GM19328 (cell line): ENCODE results near the gene RGL1.
"Not testable (repeated sequence)": the region's sequence is repeated elsewhere in the genome, so short reads cannot be mapped to it uniquely, and the experiment has no call there.

Experiments
- ATAC-seq: cut with Tn5 transposase; IDR thresholded peaks from one replicate; pipeline ENCODE4 v1.9.1; 2021; ENCODE audit warnings: mild to moderate bottlenecking, moderate library complexity; ENCODE audit not compliant: unreplicated experiment

RGL1 gene

GRCh38 chr1:183804916-183805841 lies at the start of gene RGL1:
RGL1 (plus strand) TSS chr1:183805120; CDS start chr1:183805298, 178 bp downstream.
- peak; percentile 60 for ATAC-seq

GRCh38 chr1:183756326-183756725 lies 48.6 kb upstream of the RGL1 start:
- ATAC-seq, result no peak

- no peak for ATAC-seq
Observed at GRCh38 chr1:183757061-183757460, 47.9 kb upstream of the RGL1 start.

GRCh38 chr1:183758913-183759312 lies 46.0 kb upstream of the RGL1 start:
- ATAC-seq, result no peak

- ATAC-seq, result no peak
Observed at GRCh38 chr1:183760661-183761060, 44.3 kb upstream of the RGL1 start.

GRCh38 chr1:183761871-183762270 lies 43.0 kb upstream of the RGL1 start:
- ATAC-seq, result no peak

- not testable (repeated sequence) for ATAC-seq
Observed at GRCh38 chr1:183762856-183763255, 42.1 kb upstream of the RGL1 start.

GRCh38 chr1:183764981-183765380 lies 39.9 kb upstream of the RGL1 start:
- no peak for ATAC-seq

GRCh38 chr1:183769956-183770815 lies 34.7 kb upstream of the RGL1 start:
- no peak for ATAC-seq

- no peak for ATAC-seq
Observed at GRCh38 chr1:183770816-183771128, 34.1 kb upstream of the RGL1 start.

- no peak for ATAC-seq
Observed at GRCh38 chr1:183773482-183774274, 31.2 kb upstream of the RGL1 start.

GRCh38 chr1:183774938-183775337 lies 30.0 kb upstream of the RGL1 start:
- no peak for ATAC-seq

- ATAC-seq, result no peak
Observed at GRCh38 chr1:183776731-183777130, 28.2 kb upstream of the RGL1 start.

- no peak for ATAC-seq
Observed at GRCh38 chr1:183777328-183777727, 27.6 kb upstream of the RGL1 start.

GRCh38 chr1:183778045-183778444 lies 26.9 kb upstream of the RGL1 start:
- ATAC-seq, result no peak

- no peak for ATAC-seq
Observed at GRCh38 chr1:183778568-183779433, 26.1 kb upstream of the RGL1 start.

- no peak for ATAC-seq
Observed at GRCh38 chr1:183780159-183780558, 24.8 kb upstream of the RGL1 start.

- no peak for ATAC-seq
Observed at GRCh38 chr1:183780757-183781156, 24.2 kb upstream of the RGL1 start.

- no peak for ATAC-seq
Observed at GRCh38 chr1:183783342-183783741, 21.6 kb upstream of the RGL1 start.
